GM10266 (cell line): ENCODE data around the gene IL16.

ENCODE experiments used
- DNase-seq: peaks from one replicate; pipeline ENCODE4 v3.0.0; 2012; ENCODE audit errors: extremely low spot score
- CTCF ChIP-seq: IDR thresholded peaks from 2 replicates; pipeline ENCODE4 v1.5.1; 2012; ENCODE audit warnings: mild to moderate bottlenecking, low read depth; ENCODE audit not compliant: control insufficient read depth, insufficient read depth; ENCODE audit errors: missing control alignments

Gene IL16

GRCh38 chr15:81363276-81363675 is 166.6 kb downstream of the IL16 start:
- TF ChIP-seq CTCF, result no peak
- no peak for DNase-seq
